ENCODE data around the gene MTUS2. TPM values are rescaled to one million over a fixed set of nuclear protein-coding genes. Genes with fewer than 3 reads are reported as not detected.

Gene MTUS2
- total RNA-seq, 2 donors from 2014 or later: not detected

DNA sequence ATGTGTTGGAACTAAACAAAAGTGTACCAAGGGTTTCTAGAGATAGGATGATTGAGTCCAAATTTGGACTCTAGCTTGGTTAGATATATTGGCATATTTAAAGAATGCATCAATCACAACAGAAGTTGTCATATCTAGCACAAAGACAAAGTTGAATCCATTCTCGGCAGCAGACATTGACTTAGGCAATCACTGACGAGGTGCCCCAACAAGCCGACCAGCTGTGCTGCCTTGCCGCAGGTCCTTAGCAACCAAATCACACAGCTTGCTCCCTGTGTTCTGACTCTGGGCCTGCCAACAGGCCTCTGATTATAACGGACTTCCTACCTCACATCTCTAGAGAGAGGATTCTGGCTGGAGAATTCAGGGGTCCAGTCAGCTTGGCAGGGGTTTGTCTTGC, 208.7 kb downstream of the MTUS2 start:
- no peak for ATAC-seq
- H3K9me3 Mint-ChIP-seq: peaks cover 4 to 5% of the 10 kb centered on the region in 2 donors
- no peak for DNase-seq (ENCODE audit: low spot score in 2 of 2)

DNA sequence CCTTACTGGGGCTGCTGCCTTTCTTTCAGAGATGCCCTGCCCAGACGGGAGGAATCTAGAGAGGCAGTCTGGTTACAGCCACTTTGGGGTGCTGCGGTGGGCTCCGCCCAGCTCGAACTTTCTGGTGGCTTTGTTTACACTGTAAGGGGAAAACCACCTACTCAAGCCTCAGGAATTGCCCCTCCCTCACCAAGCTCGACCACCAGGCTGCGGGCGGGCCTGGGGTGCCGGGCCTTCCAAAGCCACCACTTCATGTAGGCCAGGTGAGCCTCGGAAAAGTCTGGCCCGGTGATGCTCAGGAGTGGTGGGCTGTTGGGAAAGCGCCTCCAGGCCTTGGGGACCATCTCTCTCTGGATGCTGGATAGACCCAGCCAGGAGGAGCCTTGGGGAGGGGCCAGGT, 218.6 kb downstream of the MTUS2 start:
- peaks cover 6 to 7% of the 10 kb centered on the region in 2 donors for H3K9me3 Mint-ChIP-seq
- DNase-seq (ENCODE audit: low spot score in 2 of 2) (no peak), ATAC-seq (no peak)
- H3K36me3 Mint-ChIP-seq: no peaks in the 10 kb centered on the region
- no peak overlapping the region for H3K27ac Mint-ChIP-seq

More for the DNA sequence above, 208.7 kb downstream of the MTUS2 start:
- H3K27ac Mint-ChIP-seq: no peak overlapping the region
- H3K36me3 Mint-ChIP-seq: peaks cover 0 to 4% of the 10 kb centered on the region in 2 donors

DNA sequence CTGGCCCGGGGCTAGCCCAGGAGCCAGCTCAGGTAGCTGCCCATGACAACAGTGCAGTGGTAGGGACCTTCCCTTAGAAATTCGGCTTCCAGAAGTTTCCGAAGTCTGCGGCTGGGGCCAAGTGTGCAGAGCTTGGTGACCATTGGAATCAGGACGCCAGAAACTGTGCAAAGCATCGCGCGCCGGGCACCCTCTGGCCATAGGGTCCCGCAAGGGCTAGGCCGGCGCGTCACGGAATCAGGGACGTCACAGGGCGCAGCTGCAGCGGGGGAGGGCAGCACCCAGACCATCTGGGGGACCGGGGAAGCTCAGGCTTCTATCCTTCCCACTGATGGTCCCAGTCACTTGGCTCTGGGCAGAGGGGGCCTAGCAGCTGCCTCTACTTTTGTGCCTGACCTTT, 219.1 kb downstream of the MTUS2 start:
- no peak for DNase-seq (ENCODE audit: low spot score in 2 of 2)
- H3K9me3 Mint-ChIP-seq: peaks cover 7% of the 10 kb centered on the region in 2 donors
- H3K27ac Mint-ChIP-seq: no peak overlapping the region
- H3K36me3 Mint-ChIP-seq: no peaks in the 10 kb centered on the region
- no peak for ATAC-seq

DNA sequence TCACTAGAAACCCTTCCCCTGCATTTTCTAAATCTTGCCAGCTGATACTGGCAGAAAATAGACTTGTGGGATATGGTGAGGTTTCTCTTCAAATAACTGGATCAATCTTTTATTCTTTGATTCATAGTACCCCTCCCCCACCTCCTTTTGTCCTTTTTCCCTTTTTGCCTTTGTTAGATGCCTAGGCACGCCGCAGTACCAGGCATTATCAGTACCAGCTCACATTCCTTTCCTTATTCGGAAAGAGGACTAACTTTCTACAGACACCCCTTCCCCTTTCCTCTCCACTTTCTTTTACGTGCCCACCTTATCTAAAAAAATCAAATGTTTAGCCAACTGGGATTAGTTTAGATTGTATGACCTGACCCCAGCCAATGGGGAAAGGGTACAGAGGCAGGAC, 226.4 kb downstream of the MTUS2 start:
- ATAC-seq: no peak
- Mint-ChIP-seq H3K27ac (no peak overlapping the region), H3K36me3 (peaks cover 0 to 7% of the 10 kb centered on the region in 2 donors), H3K9me3 (peaks cover 13 to 36% of the 10 kb centered on the region in 2 donors)
- no peak for DNase-seq (ENCODE audit: low spot score in 2 of 2)

DNA sequence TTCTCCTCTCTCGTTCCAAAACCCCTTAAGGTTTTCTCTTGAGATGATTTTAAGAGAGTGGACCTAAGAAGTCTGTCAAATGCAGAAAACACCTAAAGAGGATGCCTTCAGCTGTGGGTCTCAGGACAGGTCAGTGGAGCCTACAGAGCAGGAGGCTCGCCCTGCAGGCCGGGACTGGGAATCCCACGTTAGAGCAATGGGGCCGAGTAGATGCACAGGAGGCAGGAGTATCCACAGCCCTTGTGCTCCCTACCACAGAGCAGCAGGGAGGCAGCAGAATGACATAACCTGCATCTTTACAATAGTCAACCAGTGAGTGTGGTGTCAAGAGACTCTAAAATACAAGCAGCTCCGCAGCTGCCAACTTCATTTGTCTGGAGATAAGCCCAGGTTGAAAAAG, 229.4 kb downstream of the MTUS2 start:
- Mint-ChIP-seq H3K36me3 (peaks cover 0 to 7% of the 10 kb centered on the region in 2 donors), H3K9me3 (peaks cover 6 to 34% of the 10 kb centered on the region in 2 donors), H3K27ac (no peak overlapping the region)
- ATAC-seq: no peak
- DNase-seq (ENCODE audit: low spot score in 2 of 2): no peak

DNA sequence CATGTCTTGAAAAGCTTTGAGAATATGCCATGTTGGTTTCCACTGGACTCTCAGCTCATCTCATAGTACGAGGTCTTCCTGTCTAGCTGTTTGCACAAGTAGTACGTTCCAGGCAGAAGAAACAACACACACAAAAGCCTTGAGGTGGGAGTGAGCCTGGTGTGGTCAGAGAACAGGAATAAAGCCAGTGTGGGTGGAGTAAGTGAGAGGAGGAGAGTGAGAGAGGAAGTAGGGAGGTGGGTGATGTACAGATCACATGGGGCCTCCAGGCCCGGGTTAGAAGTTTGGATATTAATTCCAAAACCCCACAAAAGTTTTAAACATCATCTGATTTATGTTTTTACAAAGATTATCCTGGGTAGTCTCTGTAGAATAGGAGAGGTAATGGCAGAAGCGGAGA, 230.6 kb downstream of the MTUS2 start:
- H3K27ac Mint-ChIP-seq: no peak overlapping the region
- ATAC-seq (no peak), DNase-seq (ENCODE audit: low spot score in 2 of 2) (no peak)
- peaks cover 10 to 26% of the 10 kb centered on the region in 2 donors for H3K9me3 Mint-ChIP-seq
- peaks cover 0 to 7% of the 10 kb centered on the region in 2 donors for H3K36me3 Mint-ChIP-seq

DNA sequence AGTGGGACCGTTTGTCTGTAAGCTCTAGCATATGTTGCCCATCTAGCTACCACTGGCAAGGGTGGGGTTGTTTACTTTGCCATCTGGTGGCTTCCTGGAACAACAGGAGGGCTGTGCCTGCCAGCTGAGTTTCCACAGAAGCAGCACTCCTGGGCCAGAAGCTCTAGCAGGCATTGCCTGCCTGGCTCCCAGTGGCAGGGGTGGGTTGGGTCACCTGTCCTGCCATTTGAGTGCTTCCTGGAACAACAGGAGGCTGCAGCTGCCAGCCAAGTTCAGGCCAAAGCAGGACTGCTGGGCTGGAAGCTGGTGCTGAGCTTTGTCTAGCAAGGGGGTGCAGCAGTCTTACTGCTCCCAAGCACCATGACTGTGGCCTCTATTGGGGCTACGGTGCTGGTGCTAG, 239.7 kb downstream of the MTUS2 start:
- peaks cover 0 to 24% of the 10 kb centered on the region in 2 donors for H3K36me3 Mint-ChIP-seq
- no peak for DNase-seq (ENCODE audit: low spot score in 2 of 2)
- peaks cover 27 to 37% of the 10 kb centered on the region in 2 donors for H3K9me3 Mint-ChIP-seq

DNA sequence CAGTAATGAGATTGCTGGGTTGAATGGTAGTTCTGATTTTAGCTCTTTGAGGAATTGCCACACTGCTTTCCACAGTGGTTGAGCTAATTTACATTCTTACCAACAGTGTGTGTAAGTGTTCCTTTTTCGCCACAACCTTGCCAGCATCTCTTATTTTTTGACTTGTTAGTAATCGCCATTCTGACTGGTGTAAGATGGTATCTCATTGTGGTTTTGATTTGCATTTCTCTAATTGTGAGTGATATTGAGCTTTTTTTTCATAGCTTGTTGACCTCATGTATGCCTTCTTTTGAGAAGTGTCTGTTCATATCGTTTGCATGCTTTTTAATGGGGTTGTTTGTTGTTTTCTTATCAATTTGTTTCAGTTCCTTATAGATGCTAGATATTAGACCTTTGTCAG, 245.0 kb downstream of the MTUS2 start:
- no peak overlapping the region for H3K27ac Mint-ChIP-seq
- no peak for DNase-seq (ENCODE audit: low spot score in 2 of 2)
- H3K36me3 Mint-ChIP-seq: peaks cover 0 to 6% of the 10 kb centered on the region in 2 donors
- H3K9me3 Mint-ChIP-seq: peaks cover 8 to 12% of the 10 kb centered on the region in 2 donors
- no peak for ATAC-seq

More for the DNA sequence above, 239.7 kb downstream of the MTUS2 start:
- H3K27ac Mint-ChIP-seq: no peak overlapping the region
- no peak for ATAC-seq

DNA sequence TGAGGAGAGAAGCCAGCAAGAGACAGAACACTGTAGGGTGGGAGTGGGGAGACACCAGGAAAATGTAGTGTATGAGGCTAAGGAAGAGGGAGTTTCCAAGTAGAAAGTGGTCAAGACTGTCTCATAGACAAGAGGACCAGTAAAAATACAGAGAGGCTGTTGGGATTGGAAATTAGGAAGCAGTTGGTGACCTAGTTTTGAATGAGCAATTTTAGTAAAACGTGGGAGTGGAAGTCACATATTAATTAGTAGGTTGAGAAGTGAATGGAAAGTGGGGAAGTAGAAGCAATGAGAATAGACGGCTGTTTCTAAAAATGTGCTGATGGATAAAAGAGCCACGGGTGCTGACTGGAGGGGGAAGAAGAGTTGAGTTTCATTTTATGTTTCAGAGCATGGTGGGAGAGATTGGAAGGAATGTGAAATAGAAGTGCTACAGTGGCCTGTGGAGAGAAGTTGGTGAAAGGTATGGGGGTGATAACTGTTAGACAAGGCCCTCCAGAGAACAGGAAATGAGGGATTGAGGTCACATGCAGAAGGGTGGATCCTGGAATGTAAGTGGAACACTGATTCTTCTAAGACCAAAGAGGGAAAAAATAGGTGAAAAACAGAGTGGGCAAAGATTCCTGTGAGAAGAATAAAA, 247.3 kb downstream of the MTUS2 start:
- Mint-ChIP-seq H3K9me3 (peaks cover 0 to 4% of the 10 kb centered on the region in 2 donors), H3K36me3 (no peaks in the 10 kb centered on the region), H3K27ac (no peak overlapping the region)
- no peak for ATAC-seq
- DNase-seq (ENCODE audit: low spot score in 2 of 2): no peak

DNA sequence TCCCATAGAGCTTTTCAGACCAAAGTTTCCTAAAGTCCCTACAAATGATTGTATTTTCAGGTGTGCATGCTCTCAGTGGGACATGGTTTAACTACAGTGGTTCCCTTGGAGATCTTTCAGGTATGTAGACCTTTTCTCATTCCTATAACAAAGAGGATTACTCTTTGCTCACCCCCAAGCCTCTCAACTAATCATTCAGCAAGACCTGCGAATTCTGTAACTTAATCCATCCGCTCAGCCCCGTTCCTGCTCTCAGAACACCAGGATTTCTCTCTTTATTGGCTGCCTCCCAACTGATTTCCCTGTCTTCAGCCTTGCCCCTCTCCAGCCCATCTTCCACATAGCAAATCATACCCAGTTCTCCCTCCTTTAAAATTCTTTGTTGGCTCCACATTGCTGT, 253.6 kb downstream of the MTUS2 start:
- H3K27ac Mint-ChIP-seq: no peak overlapping the region
- peaks cover under 1 to 6% of the 10 kb centered on the region in 2 donors for H3K9me3 Mint-ChIP-seq
- DNase-seq (ENCODE audit: low spot score in 2 of 2) (no peak), ATAC-seq (no peak)
- no peaks in the 10 kb centered on the region for H3K36me3 Mint-ChIP-seq

DNA sequence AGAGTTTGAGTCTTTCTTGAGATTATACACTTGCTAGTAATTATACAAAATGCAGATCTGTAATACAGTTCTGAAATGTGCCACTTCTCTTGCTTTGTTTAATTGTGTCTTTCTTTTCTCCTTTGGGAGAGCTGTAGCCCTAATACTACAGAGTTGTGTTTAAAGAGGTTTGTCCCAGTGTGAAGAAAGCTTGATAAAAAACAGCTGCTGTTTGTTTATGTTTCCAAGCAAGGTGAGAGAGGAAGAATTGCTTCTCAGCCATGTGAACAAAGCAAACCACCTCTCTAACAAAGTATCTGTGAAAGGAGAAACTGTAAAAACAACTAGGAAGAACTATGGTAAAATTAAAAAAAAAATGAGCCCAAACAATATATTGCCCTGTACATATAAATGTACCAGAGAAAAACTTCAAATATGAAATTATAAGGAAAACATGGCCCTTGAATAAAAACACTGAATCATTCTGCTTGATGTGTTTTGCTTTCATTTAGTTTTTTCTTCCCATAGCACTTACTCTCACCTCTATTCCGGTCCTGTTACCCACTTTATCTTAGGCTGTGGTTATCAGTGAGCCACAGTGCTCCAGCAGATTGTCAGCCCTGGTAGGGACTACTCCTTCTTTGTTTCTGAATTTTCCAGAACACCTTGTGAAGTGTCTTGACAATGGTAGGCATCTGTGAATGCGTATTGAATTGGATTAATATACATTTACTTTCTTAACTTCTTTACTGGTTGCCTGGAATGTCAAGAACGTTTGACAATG, 257.1 kb downstream of the MTUS2 start:
- DNase-seq (ENCODE audit: low spot score in 2 of 2): no peak
- ATAC-seq: no peak
- H3K36me3 Mint-ChIP-seq: no peaks in the 10 kb centered on the region
- H3K27ac Mint-ChIP-seq: no peak overlapping the region
- peaks cover 3 to 6% of the 10 kb centered on the region in 2 donors for H3K9me3 Mint-ChIP-seq

DNA sequence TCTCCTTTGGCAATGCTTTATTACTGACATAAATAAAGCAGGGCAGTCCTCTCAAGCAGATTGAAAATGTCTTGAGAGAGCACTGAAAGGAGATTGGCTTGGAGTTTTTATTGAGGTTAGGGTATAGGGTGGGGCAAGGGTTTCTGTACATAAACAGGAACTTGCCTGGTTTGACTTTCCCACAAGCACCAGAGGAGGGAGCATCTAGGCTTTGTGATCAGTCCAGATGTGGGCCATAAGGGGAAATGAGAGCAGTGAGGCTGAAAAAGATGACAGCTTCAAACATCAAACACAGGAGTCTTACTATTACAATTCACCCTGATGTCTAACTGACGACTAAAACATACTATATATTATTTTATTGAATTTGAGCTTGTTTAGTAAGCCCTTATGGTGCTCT, 260.9 kb downstream of the MTUS2 start:
- no peak for DNase-seq (ENCODE audit: low spot score in 2 of 2)
- Mint-ChIP-seq H3K36me3 (no peaks in the 10 kb centered on the region), H3K9me3 (peaks cover 3 to 7% of the 10 kb centered on the region in 2 donors), H3K27ac (no peak overlapping the region)
- ATAC-seq: peak; percentile 34 to 63

DNA sequence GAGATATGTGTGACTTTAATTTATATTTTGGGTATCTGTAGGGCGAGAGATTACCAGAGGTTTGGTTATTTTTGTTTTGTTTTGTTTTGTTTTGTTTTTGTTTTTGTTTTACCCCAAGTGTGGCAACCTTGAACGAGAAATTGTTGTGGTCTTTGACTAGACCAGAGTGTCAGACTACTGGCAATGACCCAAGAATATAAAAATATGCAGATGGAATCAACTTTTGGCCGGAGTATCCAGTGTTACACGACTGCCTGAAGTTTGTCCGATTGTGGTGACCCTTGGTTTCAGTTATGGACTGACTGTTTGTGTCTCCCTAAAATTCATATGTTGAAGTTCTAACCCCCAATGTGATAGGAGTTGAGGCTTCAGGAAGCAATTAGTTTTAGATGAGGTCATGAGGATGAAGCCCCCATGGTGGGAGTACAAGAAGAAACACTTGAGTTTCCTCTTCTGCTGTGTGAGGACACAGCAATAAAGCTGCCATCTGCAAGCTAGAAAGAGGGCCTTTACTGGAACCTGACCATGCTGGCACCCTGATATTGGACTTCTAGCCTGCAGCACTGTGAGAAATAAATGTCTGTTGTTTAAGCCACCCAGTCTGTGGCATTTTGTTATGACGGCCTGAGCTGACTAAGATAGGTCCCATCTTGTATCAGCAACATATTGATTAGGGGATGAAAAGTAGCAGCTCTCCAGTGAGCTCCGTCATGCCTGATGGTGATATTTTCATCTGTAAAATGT, 261.7 kb downstream of the MTUS2 start:
- no peak for DNase-seq (ENCODE audit: low spot score in 2 of 2)
- no peak for ATAC-seq
- Mint-ChIP-seq H3K27ac (no peak overlapping the region), H3K36me3 (no peaks in the 10 kb centered on the region), H3K9me3 (peaks cover 3 to 8% of the 10 kb centered on the region in 2 donors)

DNA sequence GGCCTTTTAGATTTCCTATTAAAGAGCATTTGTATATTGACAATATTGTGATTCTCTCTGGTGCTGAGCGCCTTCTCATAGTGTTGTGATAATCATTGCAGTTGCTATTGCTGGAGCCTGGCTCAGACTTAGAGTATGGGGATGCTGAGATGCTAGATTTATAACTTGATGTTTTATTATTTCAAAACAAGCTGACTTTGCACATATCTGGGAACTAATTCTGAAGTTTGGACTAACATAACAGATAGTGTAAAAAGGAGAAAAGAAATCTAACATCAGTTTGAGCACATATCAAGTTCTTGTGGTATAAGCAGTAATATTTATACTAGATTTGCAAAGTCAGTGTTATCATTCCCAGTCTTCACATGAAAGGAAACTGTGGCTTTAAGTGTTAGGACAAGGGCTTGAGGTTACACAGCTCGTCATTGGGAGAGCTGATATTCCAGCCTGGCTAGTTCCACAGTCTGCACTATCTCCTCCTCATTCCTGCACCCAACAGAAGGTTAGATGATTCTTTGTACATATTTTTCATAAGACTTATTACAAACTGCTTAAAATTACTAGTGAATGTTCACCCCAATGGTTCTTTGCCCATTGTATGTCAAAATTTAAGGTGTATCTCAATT, 279.8 kb downstream of the MTUS2 start:
- Mint-ChIP-seq H3K36me3 (peaks cover 0 to 5% of the 10 kb centered on the region in 2 donors), H3K9me3 (no peaks in the 10 kb centered on the region), H3K27ac (no peak overlapping the region)
- ATAC-seq (no peak), DNase-seq (ENCODE audit: low spot score in 2 of 2) (no peak)

DNA sequence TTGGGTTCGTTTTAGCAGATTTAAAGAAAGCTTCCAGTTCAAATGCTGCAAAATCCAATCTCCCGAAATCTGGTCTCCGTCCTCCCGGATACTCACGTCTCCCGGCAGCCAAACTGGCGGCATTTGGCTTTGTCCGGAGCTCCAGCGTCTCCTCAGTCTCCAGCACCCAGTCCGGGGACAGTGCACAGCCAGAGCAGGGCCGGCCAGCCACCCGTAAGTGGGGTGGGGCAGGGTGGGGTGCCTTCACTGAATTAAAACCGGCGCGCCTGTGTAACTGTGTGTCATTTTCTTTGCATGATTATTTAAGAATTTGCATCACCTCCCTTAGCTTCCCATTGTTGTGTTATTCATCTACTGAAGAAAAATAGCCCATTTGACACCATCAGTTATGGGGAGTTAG, 280.6 kb downstream of the MTUS2 start:
- DNase-seq (ENCODE audit: low spot score in 2 of 2): no peak
- Mint-ChIP-seq H3K27ac (no peak overlapping the region), H3K36me3 (peaks cover 0 to 5% of the 10 kb centered on the region in 2 donors), H3K9me3 (no peaks in the 10 kb centered on the region)
- no peak for ATAC-seq

DNA sequence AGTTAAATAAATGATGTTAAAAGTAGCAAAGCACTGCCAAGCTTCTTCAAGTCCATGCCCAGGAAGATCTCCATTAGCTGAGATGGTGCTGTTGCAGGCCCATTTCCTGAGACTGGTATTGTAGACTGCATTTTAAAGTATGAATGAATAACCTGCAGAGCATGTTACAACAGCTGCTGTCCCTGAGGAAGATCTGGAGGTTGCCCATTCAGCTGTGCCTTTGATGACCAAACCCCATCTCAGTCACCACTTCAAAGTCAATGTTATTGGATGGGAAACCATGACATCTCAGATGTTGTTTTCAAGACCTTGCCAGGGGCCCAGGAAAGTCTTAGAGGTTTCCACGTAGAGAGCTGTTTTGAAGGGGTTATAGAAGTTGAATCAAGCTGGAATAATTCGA, 281.3 kb downstream of the MTUS2 start:
- DNase-seq (ENCODE audit: low spot score in 2 of 2) (no peak), ATAC-seq (peak in 1 of 2 donors; percentile 32)
- Mint-ChIP-seq H3K27ac (no peak overlapping the region), H3K9me3 (no peaks in the 10 kb centered on the region), H3K36me3 (peaks cover 0 to under 1% of the 10 kb centered on the region in 2 donors)

DNA sequence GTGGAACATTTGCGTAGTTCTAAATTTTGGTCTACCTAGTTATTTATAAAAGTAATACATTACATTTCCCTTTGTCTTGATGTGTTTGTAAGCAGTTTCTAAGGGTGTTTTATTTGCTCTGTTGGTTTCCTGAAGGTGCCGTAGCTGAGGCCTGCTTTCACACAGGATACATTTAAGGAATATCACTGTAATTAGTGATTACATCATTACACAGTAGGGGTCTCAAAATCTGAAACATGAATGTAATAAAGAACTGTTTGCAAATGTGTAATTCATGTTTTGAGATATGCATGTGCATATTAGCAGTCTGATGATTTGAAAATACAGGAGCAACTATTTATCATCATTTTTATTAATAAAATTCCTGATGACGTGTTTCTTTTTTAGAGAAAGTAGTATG, 281.8 kb downstream of the MTUS2 start:
- Mint-ChIP-seq H3K27ac (no peak overlapping the region), H3K36me3 (no peaks in the 10 kb centered on the region), H3K9me3 (no peaks in the 10 kb centered on the region)
- DNase-seq (ENCODE audit: low spot score in 2 of 2) (no peak), ATAC-seq (no peak)
